GM21423 (cell line): ENCODE data around the gene CYB5D1.
A peak's percentile ranks its signal among the peaks of the same experiment; 100 is the strongest.

Source experiments
- ATAC-seq: cut with Tn5 transposase; IDR thresholded peaks from one replicate; pipeline ENCODE4 v1.9.1; 2021; ENCODE audit warnings: mild to moderate bottlenecking, moderate library complexity; ENCODE audit not compliant: unreplicated experiment

The CYB5D1 gene

GRCh38 chr17:7885367-7886226 lies 27.8 kb downstream of the CYB5D1 start:
- peak; percentile 33 for ATAC-seq

GRCh38 chr17:7886227-7887037 lies 28.6 kb downstream of the CYB5D1 start:
- ATAC-seq, result no peak

- no peak for ATAC-seq
These were observed 29.3 kb downstream of the CYB5D1 start for GRCh38 chr17:7887038-7887481.

- peak; percentile 44 for ATAC-seq
These were observed 29.8 kb downstream of the CYB5D1 start for GRCh38 chr17:7887482-7888183.

GRCh38 chr17:7888184-7888920 lies 30.5 kb downstream of the CYB5D1 start, which contains the start of gene CHD3:
Gene CHD3, plus strand, starts transcription at chr17:7888789. Its CDS starts 212 bp downstream, at chr17:7889001.
- no peak for ATAC-seq

GRCh38 chr17:7889166-7889955 lies 31.6 kb downstream of the CYB5D1 start:
- no peak for ATAC-seq

GRCh38 chr17:7893187-7893880 lies 35.5 kb downstream of the CYB5D1 start:
- ATAC-seq, result no peak

GRCh38 chr17:7894226-7894625 lies 36.4 kb downstream of the CYB5D1 start:
- ATAC-seq, result no peak

GRCh38 chr17:7894866-7895265 lies 37.1 kb downstream of the CYB5D1 start:
- no peak for ATAC-seq

GRCh38 chr17:7897090-7897489 lies 39.3 kb downstream of the CYB5D1 start:
- no peak for ATAC-seq

GRCh38 chr17:7897773-7898172 lies 40.0 kb downstream of the CYB5D1 start:
- no peak for ATAC-seq

- ATAC-seq, result no peak
These were observed 45.6 kb downstream of the CYB5D1 start for GRCh38 chr17:7903154-7904103.

- ATAC-seq, result no peak
These were observed 51.3 kb downstream of the CYB5D1 start for GRCh38 chr17:7909089-7909488.

GRCh38 chr17:7910281-7910680 lies 52.5 kb downstream of the CYB5D1 start:
- ATAC-seq, result no peak

- no peak for ATAC-seq
These were observed 52.9 kb downstream of the CYB5D1 start for GRCh38 chr17:7910711-7911110.

GRCh38 chr17:7911116-7911515 lies 53.3 kb downstream of the CYB5D1 start:
- no peak for ATAC-seq
